H1 (cell line): ENCODE data around the gene PPP6R1. TPM values are rescaled to one million over a fixed set of nuclear protein-coding genes. Genes with fewer than 3 reads are reported as not detected.

Source experiments
- ATF2 ChIP-seq: IDR thresholded peaks from 2 replicates; pipeline ENCODE4 v1.6.1; 2012; ENCODE audit warnings: low read length, inconsistent platforms
- CHD2 ChIP-seq: IDR thresholded peaks from 2 replicates; pipeline ENCODE4 v1.6.1; 2012; ENCODE audit warnings: low read length, improper control_type of control experiment
- CHD7 ChIP-seq: fragments of 300-600 bp; sonication (generic); IDR thresholded peaks from 2 replicates; pipeline ENCODE4 v1.7.1; 2012; ENCODE audit warnings: low read length, moderate library complexity, mild to moderate bottlenecking, inconsistent platforms; ENCODE audit not compliant: insufficient replicate concordance
- RBBP5 ChIP-seq: IDR thresholded peaks from 2 replicates; pipeline ENCODE4 v1.7.1; 2012; ENCODE audit warnings: low read depth, mild to moderate bottlenecking, inconsistent platforms, low read length, moderate library complexity, borderline replicate concordance
- SIN3A ChIP-seq, 2 experiments: IDR thresholded peaks in 1 of 2; conservative IDR thresholded peaks in 1 of 2; 2 replicates each; pipeline ENCODE4 v1.6.1; 2011 to 2012; ENCODE audit warnings: low read length in 2 of 2, improper control_type of control experiment in 1 of 2, low read depth in 1 of 2, mild to moderate bottlenecking in 1 of 2
- polyA plus RNA-seq, 7 experiments: library from polyadenylated mRNA; depleted of rRNA in 3 of 7; stranded (reverse) in 5 of 7; unstranded in 2 of 7; fragments of >200 nt in 5 of 7; fragments of 200-250 nt in 2 of 7; gene quantifications; 1 replicate in 5 of 7; 2 replicates in 1 of 7; 4 replicates in 1 of 7; pipeline versions ENCODE4 v1.2.1 to v1.2.3, GENCODE V29; 2011 to 2013; ENCODE audit warnings: missing spikeins in 2 of 7, mixed read lengths in 2 of 7
- total RNA-seq: library from RNA; stranded (reverse); fragmentation: NEBNext Ultra II Directional; extraction: Animal tissue kit (Norgen Biotek cat#: 25700); gene quantifications from 2 replicates; pipeline ENCODE4 v1.2.1, GENCODE V29; 2021

The PPP6R1 gene
- total and polyA plus RNA-seq, 2 of the 8 experiments (the other 6 are each of a cell fraction or from before 2014, with no cell fraction given): 36.4 to 74.4 TPM

GRCh38 chr19:55230329-55230728 lies 28.5 kb downstream of the PPP6R1 start (continued):
- TF ChIP-seq CHD7 (no peak), SIN3A (conservative IDR thresholded peaks at IDR 0.05 in 1 of 2, IDR thresholded peaks at IDR 0.05 in 1 of 2; ENCODE audit: low read depth in 1 of 2, low read length in 2 of 2) (no peak), RBBP5 (no peak), ATF2 (no peak), CHD2 (no peak)
